ENCODE measurements around the gene TLK1.

Gene TLK1

DNA sequence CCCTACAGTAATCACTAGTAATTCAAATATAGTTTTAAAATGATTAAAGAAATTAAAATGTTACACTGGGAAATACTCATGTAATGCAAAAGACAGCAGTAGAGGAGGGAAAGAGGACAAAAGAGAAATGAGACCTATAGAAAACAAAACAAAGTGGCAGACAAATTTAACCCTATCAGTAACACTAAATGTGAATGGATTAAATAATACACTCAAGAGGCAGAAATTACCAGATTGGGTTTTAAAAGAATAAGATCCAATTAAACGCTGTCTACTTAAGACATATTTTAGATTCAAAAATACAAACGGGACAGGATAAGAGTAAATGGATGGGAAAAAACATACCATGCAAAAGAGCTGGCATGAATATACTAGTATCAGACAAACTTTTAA is 17.0 kb downstream of the TLK1 start:
- TF ChIP-seq CTCF (IDR thresholded peaks at IDR 0.05; ENCODE audit: insufficient read depth, low read depth, low read length, missing control alignments), result no peak
- no peak overlapping the region for H3K4me3 ChIP-seq (ENCODE audit: low read depth, low read length)
- DNase-seq (ENCODE audit: low read depth), result no peak

DNA sequence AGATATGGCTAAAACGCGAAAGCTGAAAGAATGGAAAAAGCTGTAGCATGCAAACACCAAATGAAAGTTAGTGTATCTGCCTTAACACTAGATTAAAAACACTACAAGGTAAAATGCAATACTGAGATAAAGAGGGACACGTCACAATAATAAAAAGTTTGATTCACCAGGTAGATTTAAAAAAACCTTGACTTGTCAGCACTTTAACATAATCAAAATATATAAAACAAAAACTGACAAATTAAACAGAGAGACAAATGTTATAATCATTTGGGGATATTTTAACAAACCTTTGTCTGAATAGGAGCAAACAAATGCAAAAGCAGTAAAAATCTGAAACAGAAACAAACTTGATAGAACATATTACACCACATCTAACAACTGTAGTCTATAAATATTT is 18.3 kb downstream of the TLK1 start:
- no peak for DNase-seq (ENCODE audit: low read depth)
- no peak overlapping the region for H3K4me3 ChIP-seq (ENCODE audit: low read depth, low read length)
- no peak for TF ChIP-seq CTCF (IDR thresholded peaks at IDR 0.05; ENCODE audit: insufficient read depth, low read depth, low read length, missing control alignments)

- no peak overlapping the region for H3K4me3 ChIP-seq (ENCODE audit: low read depth, low read length)
- DNase-seq (ENCODE audit: low read depth), result no peak
- no peak for TF ChIP-seq CTCF (IDR thresholded peaks at IDR 0.05; ENCODE audit: insufficient read depth, low read depth, low read length, missing control alignments)
Observed at GRCh38 chr2:171141320-171141719, 19.4 kb downstream of the TLK1 start.

DNA sequence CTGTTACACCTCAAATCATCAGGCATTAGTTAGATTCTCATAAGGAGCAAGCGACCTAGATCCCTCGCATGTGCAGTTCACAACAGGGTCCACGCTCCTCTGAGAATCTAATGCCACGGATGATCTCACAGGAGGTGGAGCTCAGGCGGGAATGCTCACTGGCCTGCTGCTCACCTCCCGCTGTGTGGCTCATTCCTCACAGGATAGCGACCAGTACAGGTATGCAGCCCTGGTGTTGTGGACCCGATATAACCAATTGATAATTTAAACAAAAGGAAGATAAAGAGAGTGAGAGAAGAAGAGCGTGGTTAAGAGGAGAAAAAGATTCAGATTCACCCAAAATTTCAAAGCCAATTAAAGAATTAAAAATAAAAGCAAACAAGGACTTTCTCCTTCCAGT is 20.8 kb downstream of the TLK1 start:
- no peak for DNase-seq (ENCODE audit: low read depth)
- no peak overlapping the region for H3K4me3 ChIP-seq (ENCODE audit: low read depth, low read length)
- TF ChIP-seq CTCF (IDR thresholded peaks at IDR 0.05; ENCODE audit: insufficient read depth, low read depth, low read length, missing control alignments), result no peak

- H3K4me3 ChIP-seq (ENCODE audit: low read depth, low read length), result no peak overlapping the region
- peak; percentile 81 for DNase-seq (ENCODE audit: low read depth)
- no peak for TF ChIP-seq CTCF (IDR thresholded peaks at IDR 0.05; ENCODE audit: insufficient read depth, low read depth, low read length, missing control alignments)
Observed at GRCh38 chr2:171136024-171136423, 24.7 kb downstream of the TLK1 start.

GRCh38 chr2:171134624-171135230 is 26.0 kb downstream of the TLK1 start:
- no peak overlapping the region for H3K4me3 ChIP-seq (ENCODE audit: low read depth, low read length)
- TF ChIP-seq CTCF (IDR thresholded peaks at IDR 0.05; ENCODE audit: insufficient read depth, low read depth, low read length, missing control alignments), result no peak
- DNase-seq (ENCODE audit: low read depth), result no peak

- no peak for TF ChIP-seq CTCF (IDR thresholded peaks at IDR 0.05; ENCODE audit: insufficient read depth, low read depth, low read length, missing control alignments)
- DNase-seq (ENCODE audit: low read depth), result no peak
- no peak overlapping the region for H3K4me3 ChIP-seq (ENCODE audit: low read depth, low read length)
Observed at GRCh38 chr2:171132086-171132485, 28.6 kb downstream of the TLK1 start.
